ENCODE data around the gene ADAMTS9. TPM values are rescaled to one million over a fixed set of nuclear protein-coding genes. Genes with fewer than 3 reads are reported as not detected.

ADAMTS9 gene
- total and polyA plus RNA-seq, 2 donors (not counting 1 experiment from before 2014, with no cell fraction given): not detected

GRCh38 chr3:64650715-64651114, 37.1 kb downstream of the ADAMTS9 start:
- no peak overlapping the region for H3K4me3 ChIP-seq (ENCODE audit: control extremely low read depth in 1 of 5, extremely low read depth in 1 of 5, insufficient read depth in 1 of 5, low read depth in 2 of 5, low read length in 4 of 5)
- DNase-seq: no peak
- H3K27ac ChIP-seq (ENCODE audit: low read length in 2 of 2): no peak overlapping the region
- no CpG with 5 or more reads among the region's 1 CpG for WGBS (ENCODE audit: insufficient coverage)
- H3K79me2 ChIP-seq (ENCODE audit: control insufficient read depth, insufficient read depth, low read length): no peaks in the 10 kb centered on the region
- no peak overlapping the region for H3K4me3 Mint-ChIP-seq
- H3K4me1 Mint-ChIP-seq: no peaks in the 10 kb centered on the region
- no peaks in the 10 kb centered on the region for H3K4me1 ChIP-seq (ENCODE audit: control insufficient read depth in 2 of 2, insufficient read depth in 2 of 2, low read length in 2 of 2)
- H2AFZ ChIP-seq (ENCODE audit: insufficient read depth, low read depth, low read length, poor library complexity, severe bottlenecking): no peak overlapping the region
- no peak for ATAC-seq (ENCODE audit: low read depth)
- CTCF ChIA-PET: no interaction called here
- no peaks in the 10 kb centered on the region for H3K36me3 ChIP-seq (replicated peaks in 1 of 2; ENCODE audit: control extremely low read depth in 1 of 2, control insufficient read depth in 1 of 2, extremely low read depth in 1 of 2, insufficient read depth in 2 of 2, low read length in 1 of 2)
- H3K27ac Mint-ChIP-seq: no peak overlapping the region
- H3K9me3 Mint-ChIP-seq (ENCODE audit: insufficient read depth): no peaks in the 10 kb centered on the region
- POLR2A ChIA-PET: no interaction called here
- no peak for TF ChIP-seq CTCF (IDR thresholded peaks at IDR 0.05)
- no peaks in the 10 kb centered on the region for H3K27me3 Mint-ChIP-seq
- no peak overlapping the region for H3K4me2 ChIP-seq (replicated peaks; ENCODE audit: low read depth, low read length, poor library complexity, severe bottlenecking)
- intact Hi-C loops (cut with micrococcal nuclease): no loop called here
- no peaks in the 10 kb centered on the region for H4K20me1 ChIP-seq (ENCODE audit: control insufficient read depth, insufficient read depth, low read length, poor library complexity, severe bottlenecking)
- H3K27me3 ChIP-seq (replicated peaks in 1 of 4; ENCODE audit: control extremely low read depth in 1 of 4, control insufficient read depth in 3 of 4, insufficient read depth in 4 of 4, low read length in 3 of 4): no peaks in the 10 kb centered on the region
- H3K9me3 ChIP-seq (ENCODE audit: control extremely low read depth in 1 of 3, control insufficient read depth in 2 of 3, insufficient read depth in 1 of 3, low read length in 2 of 3): no peaks in the 10 kb centered on the region
- H3K9ac ChIP-seq (ENCODE audit: low read length): no peak overlapping the region

GRCh38 chr3:64650096-64650622, 37.6 kb downstream of the ADAMTS9 start:
- Histone ChIP-seq H3K27ac (ENCODE audit: low read length in 2 of 2) (no peak overlapping the region), H3K4me1 (ENCODE audit: control insufficient read depth in 2 of 2, insufficient read depth in 2 of 2, low read length in 2 of 2) (no peaks in the 10 kb centered on the region), H2AFZ (ENCODE audit: insufficient read depth, low read depth, low read length, poor library complexity, severe bottlenecking) (no peak overlapping the region), H3K9me3 (ENCODE audit: control extremely low read depth in 1 of 3, control insufficient read depth in 2 of 3, insufficient read depth in 1 of 3, low read length in 2 of 3) (no peaks in the 10 kb centered on the region), H3K79me2 (ENCODE audit: control insufficient read depth, insufficient read depth, low read length) (no peaks in the 10 kb centered on the region), H4K20me1 (ENCODE audit: control insufficient read depth, insufficient read depth, low read length, poor library complexity, severe bottlenecking) (no peaks in the 10 kb centered on the region), H3K9ac (ENCODE audit: low read length) (no peak overlapping the region), H3K36me3 (replicated peaks in 1 of 2; ENCODE audit: control extremely low read depth in 1 of 2, control insufficient read depth in 1 of 2, extremely low read depth in 1 of 2, insufficient read depth in 2 of 2, low read length in 1 of 2) (no peaks in the 10 kb centered on the region), H3K4me3 (ENCODE audit: control extremely low read depth in 1 of 5, extremely low read depth in 1 of 5, insufficient read depth in 1 of 5, low read depth in 2 of 5, low read length in 4 of 5) (no peak overlapping the region), H3K27me3 (replicated peaks in 1 of 4; ENCODE audit: control extremely low read depth in 1 of 4, control insufficient read depth in 3 of 4, insufficient read depth in 4 of 4, low read length in 3 of 4) (no peaks in the 10 kb centered on the region), H3K4me2 (replicated peaks; ENCODE audit: low read depth, low read length, poor library complexity, severe bottlenecking) (no peak overlapping the region)
- intact Hi-C loops (cut with micrococcal nuclease): no loop called here
- ChIA-PET CTCF (no interaction called here), POLR2A (no interaction called here)
- peaks cover 2% of the 10 kb centered on the region for H3K9me3 Mint-ChIP-seq (ENCODE audit: insufficient read depth)
- TF ChIP-seq CTCF (IDR thresholded peaks at IDR 0.05): no peak
- no peak for TF ChIP-seq EZH2 (IDR thresholded peaks at IDR 0.05; ENCODE audit: borderline replicate concordance, insufficient read depth, low read depth, low read length, poor library complexity, severe bottlenecking)
- DNase-seq (no peak), ATAC-seq (ENCODE audit: low read depth) (no peak)
- no peaks in the 10 kb centered on the region for H3K4me1 Mint-ChIP-seq
- WGBS (ENCODE audit: insufficient coverage): 83% methylated on average over 2 of the region's 9 CpGs
- no peak overlapping the region for H3K4me3 Mint-ChIP-seq
- no peak overlapping the region for H3K27ac Mint-ChIP-seq
- H3K27me3 Mint-ChIP-seq: no peaks in the 10 kb centered on the region

Measured in B cell (primary cell).